Chondrocyte (in vitro differentiated cells): Measurements from ENCODE around the gene HEPN1. TPM values are rescaled to one million over a fixed set of nuclear protein-coding genes. Genes with fewer than 3 reads are reported as not detected.

Source experiments
- DNase-seq: peaks from one replicate; pipeline ENCODE4 v3.0.0; 2021; ENCODE audit warnings: mixed read lengths, low spot score
- H3K27ac Mint-ChIP-seq: one replicate; pipeline ENCODE4 v1.8.0; 2021; ENCODE audit warnings: mild to moderate bottlenecking, moderate library complexity, mixed read lengths; ENCODE audit not compliant: unreplicated experiment
- H3K27me3 Mint-ChIP-seq: 2 replicates; pipeline ENCODE4 v1.8.0; 2021; ENCODE audit warnings: low read depth, mixed read lengths
- H3K36me3 Mint-ChIP-seq: 2 replicates; pipeline ENCODE4 v1.8.0; 2021; ENCODE audit warnings: low read depth, mixed read lengths
- H3K4me1 Mint-ChIP-seq: 2 replicates; pipeline ENCODE4 v1.8.0; 2021; ENCODE audit warnings: low read depth, mild to moderate bottlenecking, mixed read lengths
- H3K4me3 Mint-ChIP-seq: one replicate; pipeline ENCODE4 v1.8.0; 2021; ENCODE audit warnings: mild to moderate bottlenecking, moderate library complexity, mixed read lengths; ENCODE audit not compliant: unreplicated experiment
- H3K9me3 Mint-ChIP-seq: 2 replicates; pipeline ENCODE4 v1.8.0; 2021; ENCODE audit warnings: low read depth, mixed read lengths
- CTCF ChIP-seq: fragments of 200-600 bp; sonication (generic); IDR thresholded peaks from 2 replicates; pipeline ENCODE4 v1.5.0; 2021; ENCODE audit warnings: antibody characterized with exemption, mild to moderate bottlenecking, moderate library complexity
- total RNA-seq: library from RNA; stranded (reverse); gene quantifications from 3 replicates; pipeline ENCODE4 v1.2.1, GENCODE V29; 2021

HEPN1 gene
- total RNA-seq, 1 donor from 2014 or later: not detected

- no peaks in the 10 kb centered on the region for H3K27me3 Mint-ChIP-seq
- H3K4me1 Mint-ChIP-seq: peaks cover 6% of the 10 kb centered on the region
- no peaks in the 10 kb centered on the region for H3K36me3 Mint-ChIP-seq
- TF ChIP-seq CTCF: no peak
- no peak for DNase-seq
- no peak overlapping the region for H3K27ac Mint-ChIP-seq
- no peak overlapping the region for H3K4me3 Mint-ChIP-seq
- no peaks in the 10 kb centered on the region for H3K9me3 Mint-ChIP-seq
Observed at GRCh38 chr11:124892750-124893454, 26.1 kb upstream of the HEPN1 start.

GRCh38 chr11:124893781-124894401, 25.2 kb upstream of the HEPN1 start:
- no peak for DNase-seq
- H3K27ac Mint-ChIP-seq: no peak overlapping the region
- no peak for TF ChIP-seq CTCF
- no peaks in the 10 kb centered on the region for H3K27me3 Mint-ChIP-seq
- H3K4me1 Mint-ChIP-seq: peaks cover 16% of the 10 kb centered on the region
- H3K4me3 Mint-ChIP-seq: no peak overlapping the region
- H3K36me3 Mint-ChIP-seq: no peaks in the 10 kb centered on the region
- H3K9me3 Mint-ChIP-seq: no peaks in the 10 kb centered on the region

GRCh38 chr11:124894606-124895430, 24.2 kb upstream of the HEPN1 start:
- Mint-ChIP-seq H3K27ac (no peak overlapping the region), H3K4me3 (no peak overlapping the region), H3K4me1 (peaks cover 25% of the 10 kb centered on the region), H3K9me3 (no peaks in the 10 kb centered on the region), H3K36me3 (no peaks in the 10 kb centered on the region), H3K27me3 (no peaks in the 10 kb centered on the region)
- no peak for DNase-seq
- no peak for TF ChIP-seq CTCF

- no peaks in the 10 kb centered on the region for H3K9me3 Mint-ChIP-seq
- peaks cover 30% of the 10 kb centered on the region for H3K4me1 Mint-ChIP-seq
- H3K36me3 Mint-ChIP-seq: no peaks in the 10 kb centered on the region
- peak; percentile 81 for DNase-seq
- no peak for TF ChIP-seq CTCF
- no peaks in the 10 kb centered on the region for H3K27me3 Mint-ChIP-seq
- H3K27ac Mint-ChIP-seq: no peak overlapping the region
- no peak overlapping the region for H3K4me3 Mint-ChIP-seq
Observed at GRCh38 chr11:124895471-124895971, 23.5 kb upstream of the HEPN1 start.
